Neural cell (in vitro differentiated cells): ENCODE results near the gene HSH2D. TPM values are rescaled to one million over a fixed set of nuclear protein-coding genes. Genes with fewer than 3 reads are reported as not detected.

Experiments
- H2AFZ ChIP-seq: fragments of 200-600, 300-800 bp; sonication (generic), shearing (Covaris generic); 2 replicates; pipeline ENCODE4 v1.6.0; 2014; ENCODE audit warnings: low read depth, mild to moderate bottlenecking, antibody characterized with exemption, low read length, moderate library complexity
- H3F3A ChIP-seq: fragments of 200-600 bp; shearing (Covaris generic); 2 replicates; pipeline ENCODE4 v1.6.1; 2016; ENCODE audit warnings: mild to moderate bottlenecking, moderate library complexity, mixed read lengths, antibody characterized with exemption, low read length; ENCODE audit not compliant: insufficient read depth, poor library complexity, severe bottlenecking
- H3K27ac ChIP-seq: fragments of 200-600, 300-800 bp; sonication (generic), shearing (Covaris generic); 2 replicates; pipeline ENCODE4 v1.5.1; 2014; ENCODE audit warnings: mild to moderate bottlenecking, low read length, moderate library complexity
- H3K27me3 ChIP-seq: fragments of 300-800, 200-600 bp; sonication (generic), shearing (Covaris generic); 2 replicates; pipeline ENCODE4 v1.6.0; 2014; ENCODE audit warnings: mild to moderate bottlenecking, low read depth, low read length, moderate library complexity; ENCODE audit not compliant: insufficient read depth
- H3K36me3 ChIP-seq: fragments of 300-800, 200-600 bp; sonication (generic), shearing (Covaris generic); 2 replicates; pipeline ENCODE4 v1.5.1; 2014; ENCODE audit warnings: mild to moderate bottlenecking, antibody characterized with exemption, low read length, moderate library complexity; ENCODE audit not compliant: insufficient read depth
- H3K4me2 ChIP-seq: fragments of 300-800, 200-600 bp; sonication (generic), shearing (Covaris generic); 2 replicates; pipeline ENCODE4 v1.6.0; 2014; ENCODE audit warnings: mild to moderate bottlenecking, low read length
- H3K4me3 ChIP-seq: fragments of 300-800, 200-600 bp; sonication (generic), shearing (Covaris generic); 2 replicates; pipeline ENCODE4 v1.5.1; 2014; ENCODE audit warnings: mild to moderate bottlenecking, low read length, moderate library complexity
- H3K79me2 ChIP-seq: fragments of 200-600 bp; shearing (Covaris generic); replicated peaks from 2 replicates; pipeline ENCODE4 v1.6.0; 2014; ENCODE audit warnings: mild to moderate bottlenecking, low read length, moderate library complexity; ENCODE audit not compliant: insufficient read depth
- H3K9ac ChIP-seq: fragments of 300-800, 200-600 bp; sonication (generic), shearing (Covaris generic); 2 replicates; pipeline ENCODE4 v1.6.1; 2016; ENCODE audit warnings: mild to moderate bottlenecking, low read length, mixed read lengths
- H3K9me2 ChIP-seq: fragments of 200-600 bp; shearing (Covaris generic); 2 replicates; pipeline ENCODE4 v1.6.1; 2016; ENCODE audit warnings: mild to moderate bottlenecking, low read length, mixed read lengths; ENCODE audit not compliant: insufficient read depth
- H3K9me3 ChIP-seq: fragments of 200-600, 300-800 bp; sonication (generic), shearing (Covaris generic); 2 replicates; pipeline ENCODE4 v1.6.1; 2016; ENCODE audit warnings: mild to moderate bottlenecking, mixed run types, low read length, moderate library complexity, mixed read lengths
- H4K20me1 ChIP-seq: fragments of 200-600 bp; shearing (Covaris generic); 2 replicates; pipeline ENCODE4 v1.6.1; 2016; ENCODE audit warnings: mild to moderate bottlenecking, mixed run types; ENCODE audit not compliant: insufficient read depth
- CTCF ChIP-seq: fragments of 450-650 bp; IDR thresholded peaks from 2 replicates; pipeline ENCODE4 v1.5.1; 2014; ENCODE audit warnings: antibody characterized with exemption, mild to moderate bottlenecking, moderate library complexity; ENCODE audit not compliant: poor library complexity, severe bottlenecking
- EP300 ChIP-seq: fragments of 450-650 bp; conservative IDR thresholded peaks from 2 replicates; pipeline ENCODE4 v1.6.1; 2014; ENCODE audit warnings: antibody characterized with exemption, mild to moderate bottlenecking, moderate library complexity; ENCODE audit not compliant: poor library complexity, severe bottlenecking
- EZH2 ChIP-seq: fragments of 200-600, 300-800 bp; shearing (Covaris generic), sonication (generic); IDR thresholded peaks from 2 replicates; pipeline ENCODE4 v1.6.1; 2014; ENCODE audit warnings: antibody characterized with exemption, low read length, borderline replicate concordance, mild to moderate bottlenecking; ENCODE audit not compliant: insufficient read depth, poor library complexity, severe bottlenecking
- MXI1 ChIP-seq: fragments of 450-650 bp; conservative IDR thresholded peaks from 2 replicates; pipeline ENCODE4 v1.6.1; 2014; ENCODE audit warnings: antibody characterized with exemption, mild to moderate bottlenecking; ENCODE audit not compliant: poor library complexity, severe bottlenecking
- POLR2AphosphoS5 ChIP-seq: IDR thresholded peaks from 2 replicates; pipeline ENCODE4 v1.6.1; 2012
- RAD21 ChIP-seq: fragments of 450-650 bp; conservative IDR thresholded peaks from 2 replicates; pipeline ENCODE4 v1.6.1; 2014; ENCODE audit warnings: antibody characterized with exemption, mild to moderate bottlenecking, moderate library complexity
- REST ChIP-seq: IDR thresholded peaks from 2 replicates; pipeline ENCODE4 v1.6.1; 2012; ENCODE audit warnings: borderline replicate concordance
- SMC3 ChIP-seq: fragments of 450-650 bp; conservative IDR thresholded peaks from 2 replicates; pipeline ENCODE4 v1.6.1; 2014; ENCODE audit warnings: antibody characterized with exemption, mild to moderate bottlenecking, moderate library complexity; ENCODE audit not compliant: poor library complexity
- TAF1 ChIP-seq: IDR thresholded peaks from 2 replicates; pipeline ENCODE4 v1.6.1; 2012; ENCODE audit warnings: low read depth
- polyA plus RNA-seq: library from polyadenylated mRNA; depleted of rRNA; stranded (reverse); fragments of >200 nt; gene quantifications from 2 replicates; pipeline ENCODE4 v1.2.3, GENCODE V29; 2014

The HSH2D gene
- polyA plus RNA-seq, 1 donor from 2014 or later: not detected

- TF ChIP-seq REST: no peak
- TF ChIP-seq MXI1: no peak
- no peak for TF ChIP-seq CTCF
- TF ChIP-seq POLR2AphosphoS5: no peak
- no peak for TF ChIP-seq SMC3
- TF ChIP-seq RAD21: no peak
- no peak for TF ChIP-seq EZH2
- no peak for TF ChIP-seq TAF1
- no peak for TF ChIP-seq EP300
- H3K27ac ChIP-seq: no peak overlapping the region
Observed at GRCh38 chr19:16135430-16136127, 7.9 kb upstream of the HSH2D start.

DNA sequence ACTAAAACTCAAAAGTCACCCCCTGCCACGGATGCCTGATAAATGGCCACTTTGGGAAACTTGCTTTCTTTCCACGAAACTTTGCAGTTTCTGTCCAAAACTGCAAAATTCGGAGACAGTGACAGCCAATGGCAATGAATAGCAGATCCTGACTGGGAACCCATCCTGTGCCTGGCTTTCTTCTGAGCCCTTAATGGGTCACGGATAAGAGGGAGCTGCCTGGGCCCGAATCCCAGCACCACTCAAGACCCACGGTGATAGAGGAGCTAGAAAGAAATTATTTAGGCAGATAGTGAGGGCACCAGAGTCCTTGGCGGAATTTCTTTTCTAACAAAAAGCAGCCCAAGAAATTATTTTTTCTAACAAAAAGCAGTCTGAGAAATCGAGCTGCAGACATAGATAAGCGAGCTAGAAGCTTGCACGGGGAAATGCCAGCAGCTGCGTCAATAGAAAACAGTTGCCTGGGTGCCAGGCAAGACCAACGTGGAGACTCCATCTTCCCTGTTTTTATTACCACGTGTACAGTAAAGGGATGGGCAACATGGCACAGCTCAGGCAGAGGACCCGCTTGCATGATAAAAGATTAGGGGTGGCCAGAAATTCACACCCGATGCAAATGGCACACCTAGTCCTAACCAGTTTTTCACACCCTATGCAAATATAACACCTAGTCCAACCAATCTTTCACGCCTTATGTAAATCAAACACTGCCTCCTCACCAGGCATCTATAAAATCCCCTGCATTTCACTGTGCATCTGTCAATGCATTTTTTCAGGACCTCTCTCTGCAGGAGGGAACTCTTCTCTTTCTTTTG lies 7.1 kb upstream of the HSH2D start:
- H3K9ac ChIP-seq: no peak overlapping the region
- H3K27ac ChIP-seq: no peak overlapping the region
- no peaks in the 10 kb centered on the region for H4K20me1 ChIP-seq
- no peaks in the 10 kb centered on the region for H3K36me3 ChIP-seq
- H3K9me3 ChIP-seq: no peaks in the 10 kb centered on the region
- H3K79me2 ChIP-seq: no peaks in the 10 kb centered on the region
- H2AFZ ChIP-seq: no peak overlapping the region
- no peak overlapping the region for H3K4me3 ChIP-seq
- no peaks in the 10 kb centered on the region for H3K9me2 ChIP-seq
- no peak for TF ChIP-seq EZH2
- TF ChIP-seq RAD21: no peak
- TF ChIP-seq EP300: no peak
- TF ChIP-seq POLR2AphosphoS5: no peak
- no peak for TF ChIP-seq REST
- TF ChIP-seq CTCF: no peak
- no peak for TF ChIP-seq TAF1
- TF ChIP-seq SMC3: no peak
- TF ChIP-seq MXI1: no peak
- H3F3A ChIP-seq: no peaks in the 10 kb centered on the region
- no peaks in the 10 kb centered on the region for H3K27me3 ChIP-seq
- H3K4me2 ChIP-seq: no peak overlapping the region

More at GRCh38 chr19:16135430-16136127, 7.9 kb upstream of the HSH2D start:
- Histone ChIP-seq H3K79me2 (no peaks in the 10 kb centered on the region), H4K20me1 (no peaks in the 10 kb centered on the region), H3K4me3 (no peak overlapping the region), H3K36me3 (no peaks in the 10 kb centered on the region), H3K9me2 (no peaks in the 10 kb centered on the region), H3K4me2 (no peak overlapping the region), H3K9me3 (no peaks in the 10 kb centered on the region), H2AFZ (no peak overlapping the region), H3K9ac (no peak overlapping the region), H3F3A (no peaks in the 10 kb centered on the region), H3K27me3 (no peaks in the 10 kb centered on the region)
